Endodermal cell (in vitro differentiated cells): ENCODE data around the gene EIF2AK3. TPM values are rescaled to one million over a fixed set of nuclear protein-coding genes. Genes with fewer than 3 reads are reported as not detected.
A peak's percentile ranks its signal among the peaks of the same experiment; 100 is the strongest.

Experiments
- DNase-seq: peaks from one replicate; pipeline ENCODE4 v3.0.0-alpha.2; 2017
- H3K27ac ChIP-seq: 2 replicates; pipeline ENCODE4 v1.5.1; 2013; ENCODE audit warnings: mild to moderate bottlenecking, low read depth, low read length, moderate library complexity
- H3K27me3 ChIP-seq: 2 replicates; pipeline ENCODE4 v1.6.1; 2013; ENCODE audit warnings: mild to moderate bottlenecking, low read length, moderate library complexity; ENCODE audit not compliant: insufficient read depth, control insufficient read depth, poor library complexity, severe bottlenecking
- H3K36me3 ChIP-seq: 2 replicates; pipeline ENCODE4 v1.7.0; 2013; ENCODE audit warnings: mild to moderate bottlenecking, low read length, moderate library complexity; ENCODE audit not compliant: control insufficient read depth, insufficient read depth
- H3K4me1 ChIP-seq: one replicate; pipeline ENCODE4 v1.7.0; 2013; ENCODE audit warnings: low read length; ENCODE audit not compliant: control insufficient read depth, insufficient read depth
- H3K4me3 ChIP-seq: 2 replicates; pipeline ENCODE4 v1.5.1; 2013; ENCODE audit warnings: mild to moderate bottlenecking, low read length, moderate library complexity
- H3K9ac ChIP-seq: 2 replicates; pipeline ENCODE4 v1.6.1; 2013; ENCODE audit warnings: mild to moderate bottlenecking, low read length, moderate library complexity; ENCODE audit not compliant: poor library complexity, severe bottlenecking; ENCODE audit errors: extremely low read depth
- H3K9me3 ChIP-seq: 2 replicates; pipeline ENCODE4 v1.6.1; 2013; ENCODE audit warnings: mild to moderate bottlenecking, low read length, moderate library complexity; ENCODE audit not compliant: control insufficient read depth
- H3K27ac Mint-ChIP-seq: 2 replicates; pipeline ENCODE4 v1.8.0; 2020; ENCODE audit warnings: mixed read lengths
- H3K27me3 Mint-ChIP-seq: 2 replicates; pipeline ENCODE4 v1.8.0; 2021; ENCODE audit warnings: mild to moderate bottlenecking, mixed read lengths; ENCODE audit not compliant: insufficient read depth
- H3K36me3 Mint-ChIP-seq: 2 replicates; pipeline ENCODE4 v1.8.0; 2020; ENCODE audit warnings: low read depth, mixed read lengths
- H3K4me1 Mint-ChIP-seq: 2 replicates; pipeline ENCODE4 v1.8.0; 2020; ENCODE audit warnings: mixed read lengths
- H3K4me3 Mint-ChIP-seq: 2 replicates; pipeline ENCODE4 v1.8.0; 2020; ENCODE audit warnings: mild to moderate bottlenecking, moderate library complexity, mixed read lengths
- H3K9me3 Mint-ChIP-seq: 2 replicates; pipeline ENCODE4 v1.8.0; 2020; ENCODE audit warnings: mild to moderate bottlenecking, mixed read lengths
- WGBS, 2 experiments: methylation state at CpG; one replicate each; pipeline versions ENCODE4 v1.1.5 to v1.1.7; 2013; ENCODE audit warnings: missing lambda C conversion rate in 2 of 2, mixed read lengths in 1 of 2; ENCODE audit not compliant: insufficient coverage in 1 of 2, insufficient read length in 1 of 2; 5-methylcytosine and 5-hydroxymethylcytosine counted together
- total RNA-seq, 2 donors: library from RNA; stranded (reverse); fragmentation: NEBNext Ultra II Directional in 1 of 2; extraction: Animal tissue kit (Norgen Biotek cat#: 25700) in 1 of 2; gene quantifications; 2 replicates in 1 of 2; 3 replicates in 1 of 2; pipeline ENCODE4 v1.2.1, GENCODE V29; 2021
- TF ChIP-seq, protein P1 (sequence below): fragments of 200-600 bp; sonication (generic); conservative IDR thresholded peaks from 2 replicates; pipeline ENCODE4 v1.5.0; 2021; ENCODE audit warnings: antibody characterized with exemption, mild to moderate bottlenecking

Gene EIF2AK3
- total RNA-seq, 2 donors from 2014 or later: 26.3 to 45.2 TPM

- Mint-ChIP-seq H3K36me3 (no peaks in the 10 kb centered on the region), H3K4me1 (peaks cover 13% of the 10 kb centered on the region), H3K9me3 (no peaks in the 10 kb centered on the region), H3K4me3 (no peak overlapping the region), H3K27me3 (no peaks in the 10 kb centered on the region), H3K27ac (no peak overlapping the region)
- Histone ChIP-seq H3K4me3 (no peak overlapping the region), H3K27me3 (peaks cover 3% of the 10 kb centered on the region), H3K9ac (no peak overlapping the region), H3K4me1 (no peaks in the 10 kb centered on the region), H3K36me3 (no peaks in the 10 kb centered on the region), H3K9me3 (no peaks in the 10 kb centered on the region), H3K27ac (no peak overlapping the region)
- no peak for DNase-seq
- TF ChIP-seq, protein P1, sequence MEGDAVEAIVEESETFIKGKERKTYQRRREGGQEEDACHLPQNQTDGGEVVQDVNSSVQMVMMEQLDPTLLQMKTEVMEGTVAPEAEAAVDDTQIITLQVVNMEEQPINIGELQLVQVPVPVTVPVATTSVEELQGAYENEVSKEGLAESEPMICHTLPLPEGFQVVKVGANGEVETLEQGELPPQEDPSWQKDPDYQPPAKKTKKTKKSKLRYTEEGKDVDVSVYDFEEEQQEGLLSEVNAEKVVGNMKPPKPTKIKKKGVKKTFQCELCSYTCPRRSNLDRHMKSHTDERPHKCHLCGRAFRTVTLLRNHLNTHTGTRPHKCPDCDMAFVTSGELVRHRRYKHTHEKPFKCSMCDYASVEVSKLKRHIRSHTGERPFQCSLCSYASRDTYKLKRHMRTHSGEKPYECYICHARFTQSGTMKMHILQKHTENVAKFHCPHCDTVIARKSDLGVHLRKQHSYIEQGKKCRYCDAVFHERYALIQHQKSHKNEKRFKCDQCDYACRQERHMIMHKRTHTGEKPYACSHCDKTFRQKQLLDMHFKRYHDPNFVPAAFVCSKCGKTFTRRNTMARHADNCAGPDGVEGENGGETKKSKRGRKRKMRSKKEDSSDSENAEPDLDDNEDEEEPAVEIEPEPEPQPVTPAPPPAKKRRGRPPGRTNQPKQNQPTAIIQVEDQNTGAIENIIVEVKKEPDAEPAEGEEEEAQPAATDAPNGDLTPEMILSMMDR: no peak
- WGBS, 2 experiments: 89 to 100% methylated on average over 1 of the region's 1 CpG
Observed at GRCh38 chr2:88636026-88636425, 8.8 kb upstream of the EIF2AK3 start.

GRCh38 chr2:88632569-88632968 is 5.3 kb upstream of the EIF2AK3 start:
- Histone ChIP-seq H3K4me1 (peaks cover 5% of the 10 kb centered on the region), H3K9ac (no peak overlapping the region), H3K27me3 (peaks cover 3% of the 10 kb centered on the region), H3K9me3 (no peaks in the 10 kb centered on the region), H3K27ac (no peak overlapping the region), H3K36me3 (no peaks in the 10 kb centered on the region), H3K4me3 (no peak overlapping the region)
- DNase-seq: no peak
- no peaks in the 10 kb centered on the region for H3K27me3 Mint-ChIP-seq
- no peak overlapping the region for H3K4me3 Mint-ChIP-seq
- WGBS, 2 experiments: 86 to 89% methylated on average over 1 to 3 of the region's 3 CpGs
- no peak overlapping the region for H3K27ac Mint-ChIP-seq
- TF ChIP-seq, protein P1: no peak
- no peaks in the 10 kb centered on the region for H3K36me3 Mint-ChIP-seq
- no peaks in the 10 kb centered on the region for H3K9me3 Mint-ChIP-seq
- peaks cover 18% of the 10 kb centered on the region for H3K4me1 Mint-ChIP-seq

DNA sequence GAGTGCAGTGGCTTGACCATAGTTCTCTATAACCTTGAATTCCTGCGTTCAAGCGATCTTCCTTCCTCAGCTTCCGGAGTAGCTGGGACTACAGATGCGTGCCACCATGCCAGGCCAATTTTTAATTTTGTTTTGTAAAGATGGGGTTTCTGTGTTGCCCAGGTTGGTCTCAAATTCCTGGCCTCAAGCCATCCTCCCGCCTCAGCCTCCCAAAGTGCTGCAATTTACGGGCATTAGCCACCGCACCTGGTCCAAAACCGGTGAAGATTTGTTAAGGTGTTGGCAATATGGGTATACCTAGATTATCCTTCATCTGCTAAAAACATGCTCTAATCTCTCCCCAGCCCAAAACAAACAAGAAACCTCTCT is 1.3 kb upstream of the EIF2AK3 start:
- WGBS, 2 experiments: 86 to 91% methylated on average over 2 to 8 of the region's 8 CpGs
- H3K36me3 Mint-ChIP-seq: no peaks in the 10 kb centered on the region

More for the DNA sequence above, 1.3 kb upstream of the EIF2AK3 start:
- peaks cover 16% of the 10 kb centered on the region for H3K4me1 Mint-ChIP-seq
- H3K9me3 Mint-ChIP-seq: no peaks in the 10 kb centered on the region
- Histone ChIP-seq H3K36me3 (no peaks in the 10 kb centered on the region), H3K4me3 (peak overlapping the region; percentile 85), H3K27me3 (no peaks in the 10 kb centered on the region), H3K9ac (peak overlapping the region; percentile 93), H3K27ac (peak overlapping the region; percentile 98), H3K4me1 (peaks cover 5% of the 10 kb centered on the region), H3K9me3 (no peaks in the 10 kb centered on the region)
- no peak for DNase-seq
- TF ChIP-seq, protein P1: no peak
- peak overlapping the region; percentile 59 for H3K27ac Mint-ChIP-seq
- no peaks in the 10 kb centered on the region for H3K27me3 Mint-ChIP-seq
- H3K4me3 Mint-ChIP-seq: no peak overlapping the region
